ENCODE measurements around the gene HDHD3.
"Not testable (repeated sequence)": the region's sequence is repeated elsewhere in the genome, so short reads cannot be mapped to it uniquely, and the experiment has no call there.

Gene HDHD3

GRCh38 chr9:113369855-113370140 lies 7.0 kb downstream of the HDHD3 start:
- H3K9me3 ChIP-seq (ENCODE audit: control insufficient read depth, low read length), result no peaks in the 10 kb centered on the region

GRCh38 chr9:113368982-113369854 lies 7.6 kb downstream of the HDHD3 start:
- peaks cover 27% of the 10 kb centered on the region for H3K4me1 ChIP-seq (ENCODE audit: control insufficient read depth, insufficient read depth, low read length)
- H3K4me3 ChIP-seq (ENCODE audit: low read length), result no peak overlapping the region

More at GRCh38 chr9:113369855-113370140, 7.0 kb downstream of the HDHD3 start:
- Histone ChIP-seq H3K4me3 (ENCODE audit: low read length) (no peak overlapping the region), H3K36me3 (ENCODE audit: control insufficient read depth, insufficient read depth, low read length) (peaks cover 20% of the 10 kb centered on the region), H3K9ac (ENCODE audit: low read length) (no peak overlapping the region), H3K27me3 (ENCODE audit: control insufficient read depth, insufficient read depth, low read length) (no peaks in the 10 kb centered on the region), H3K4me1 (ENCODE audit: control insufficient read depth, insufficient read depth, low read length) (peaks cover 33% of the 10 kb centered on the region)

GRCh38 chr9:113368348-113368981 lies 8.3 kb downstream of the HDHD3 start:
- Histone ChIP-seq H3K9me3 (ENCODE audit: control insufficient read depth, low read length) (no peaks in the 10 kb centered on the region), H3K27me3 (ENCODE audit: control insufficient read depth, insufficient read depth, low read length) (no peaks in the 10 kb centered on the region), H3K9ac (ENCODE audit: low read length) (no peak overlapping the region), H3K4me3 (ENCODE audit: low read length) (no peak overlapping the region), H3K36me3 (ENCODE audit: control insufficient read depth, insufficient read depth, low read length) (peaks cover 9% of the 10 kb centered on the region), H3K4me1 (ENCODE audit: control insufficient read depth, insufficient read depth, low read length) (peaks cover 20% of the 10 kb centered on the region)

More at GRCh38 chr9:113368982-113369854, 7.6 kb downstream of the HDHD3 start:
- Histone ChIP-seq H3K9me3 (ENCODE audit: control insufficient read depth, low read length) (no peaks in the 10 kb centered on the region), H3K9ac (ENCODE audit: low read length) (peak overlapping the region; percentile 30), H3K27me3 (ENCODE audit: control insufficient read depth, insufficient read depth, low read length) (no peaks in the 10 kb centered on the region), H3K36me3 (ENCODE audit: control insufficient read depth, insufficient read depth, low read length) (peaks cover 17% of the 10 kb centered on the region)

- H3K36me3 ChIP-seq (ENCODE audit: control insufficient read depth, insufficient read depth, low read length); H3K4me3 ChIP-seq (ENCODE audit: low read length); H3K9me3 ChIP-seq (ENCODE audit: control insufficient read depth, low read length); H3K27me3 ChIP-seq (ENCODE audit: control insufficient read depth, insufficient read depth, low read length); H3K9ac ChIP-seq (ENCODE audit: low read length): not testable (repeated sequence)
- peaks cover 25% of the 10 kb centered on the region for H3K4me1 ChIP-seq (ENCODE audit: control insufficient read depth, insufficient read depth, low read length)
Observed at GRCh38 chr9:113365652-113366051, 11.1 kb downstream of the HDHD3 start.

GRCh38 chr9:113364951-113365350 lies 11.8 kb downstream of the HDHD3 start:
- Histone ChIP-seq H3K9ac (ENCODE audit: low read length) (no peak overlapping the region), H3K27me3 (ENCODE audit: control insufficient read depth, insufficient read depth, low read length) (no peaks in the 10 kb centered on the region), H3K36me3 (ENCODE audit: control insufficient read depth, insufficient read depth, low read length) (no peaks in the 10 kb centered on the region), H3K4me3 (ENCODE audit: low read length) (no peak overlapping the region), H3K9me3 (ENCODE audit: control insufficient read depth, low read length) (no peaks in the 10 kb centered on the region), H3K4me1 (ENCODE audit: control insufficient read depth, insufficient read depth, low read length) (peaks cover 25% of the 10 kb centered on the region)

- H3K4me1 ChIP-seq (ENCODE audit: control insufficient read depth, insufficient read depth, low read length), result peaks cover 9% of the 10 kb centered on the region
- H3K36me3 ChIP-seq (ENCODE audit: control insufficient read depth, insufficient read depth, low read length), result no peaks in the 10 kb centered on the region
- no peaks in the 10 kb centered on the region for H3K9me3 ChIP-seq (ENCODE audit: control insufficient read depth, low read length)
- H3K27me3 ChIP-seq (ENCODE audit: control insufficient read depth, insufficient read depth, low read length), result no peaks in the 10 kb centered on the region
- no peak overlapping the region for H3K4me3 ChIP-seq (ENCODE audit: low read length)
- no peak overlapping the region for H3K9ac ChIP-seq (ENCODE audit: low read length)
Observed at GRCh38 chr9:113363336-113363735, 13.4 kb downstream of the HDHD3 start.

GRCh38 chr9:113361304-113362018 lies 15.3 kb downstream of the HDHD3 start:
- no peaks in the 10 kb centered on the region for H3K9me3 ChIP-seq (ENCODE audit: control insufficient read depth, low read length)
- no peak overlapping the region for H3K4me3 ChIP-seq (ENCODE audit: low read length)
- no peaks in the 10 kb centered on the region for H3K36me3 ChIP-seq (ENCODE audit: control insufficient read depth, insufficient read depth, low read length)
- no peaks in the 10 kb centered on the region for H3K27me3 ChIP-seq (ENCODE audit: control insufficient read depth, insufficient read depth, low read length)
- H3K4me1 ChIP-seq (ENCODE audit: control insufficient read depth, insufficient read depth, low read length), result peaks cover 5% of the 10 kb centered on the region
- H3K9ac ChIP-seq (ENCODE audit: low read length), result no peak overlapping the region

- no peak overlapping the region for H3K9ac ChIP-seq (ENCODE audit: low read length)
- no peaks in the 10 kb centered on the region for H3K27me3 ChIP-seq (ENCODE audit: control insufficient read depth, insufficient read depth, low read length)
- H3K9me3 ChIP-seq (ENCODE audit: control insufficient read depth, low read length), result no peaks in the 10 kb centered on the region
- no peaks in the 10 kb centered on the region for H3K36me3 ChIP-seq (ENCODE audit: control insufficient read depth, insufficient read depth, low read length)
- peaks cover 5% of the 10 kb centered on the region for H3K4me1 ChIP-seq (ENCODE audit: control insufficient read depth, insufficient read depth, low read length)
- H3K4me3 ChIP-seq (ENCODE audit: low read length), result no peak overlapping the region
Observed at GRCh38 chr9:113360242-113360842, 16.4 kb downstream of the HDHD3 start.

- H3K27me3 ChIP-seq (ENCODE audit: control insufficient read depth, insufficient read depth, low read length), result no peaks in the 10 kb centered on the region
- H3K4me1 ChIP-seq (ENCODE audit: control insufficient read depth, insufficient read depth, low read length), result peaks cover 5% of the 10 kb centered on the region
- no peaks in the 10 kb centered on the region for H3K9me3 ChIP-seq (ENCODE audit: control insufficient read depth, low read length)
- H3K9ac ChIP-seq (ENCODE audit: low read length), result no peak overlapping the region
- H3K36me3 ChIP-seq (ENCODE audit: control insufficient read depth, insufficient read depth, low read length), result no peaks in the 10 kb centered on the region
- H3K4me3 ChIP-seq (ENCODE audit: low read length), result no peak overlapping the region
Observed at GRCh38 chr9:113359385-113359784, 17.4 kb downstream of the HDHD3 start.

GRCh38 chr9:113356686-113357292 lies 20.0 kb downstream of the HDHD3 start:
- Histone ChIP-seq H3K9me3 (ENCODE audit: control insufficient read depth, low read length) (no peaks in the 10 kb centered on the region), H3K4me1 (ENCODE audit: control insufficient read depth, insufficient read depth, low read length) (peaks cover 15% of the 10 kb centered on the region), H3K9ac (ENCODE audit: low read length) (no peak overlapping the region), H3K27me3 (ENCODE audit: control insufficient read depth, insufficient read depth, low read length) (no peaks in the 10 kb centered on the region), H3K4me3 (ENCODE audit: low read length) (no peak overlapping the region), H3K36me3 (ENCODE audit: control insufficient read depth, insufficient read depth, low read length) (no peaks in the 10 kb centered on the region)

- H3K36me3 ChIP-seq (ENCODE audit: control insufficient read depth, insufficient read depth, low read length), result no peaks in the 10 kb centered on the region
- H3K9ac ChIP-seq (ENCODE audit: low read length), result no peak overlapping the region
- H3K9me3 ChIP-seq (ENCODE audit: control insufficient read depth, low read length), result no peaks in the 10 kb centered on the region
- H3K4me3 ChIP-seq (ENCODE audit: low read length), result no peak overlapping the region
- peaks cover 22% of the 10 kb centered on the region for H3K4me1 ChIP-seq (ENCODE audit: control insufficient read depth, insufficient read depth, low read length)
- H3K27me3 ChIP-seq (ENCODE audit: control insufficient read depth, insufficient read depth, low read length), result peaks cover 1% of the 10 kb centered on the region
Observed at GRCh38 chr9:113355040-113355596, 21.7 kb downstream of the HDHD3 start.
